Endothelial cell of umbilical vein (primary cell): ENCODE measurements around the gene ZHX3. TPM values are rescaled to one million over a fixed set of nuclear protein-coding genes. Genes with fewer than 3 reads are reported as not detected.

ENCODE experiments used
- BruUV-seq: library from RNA; stranded (reverse); fragments of 400-500 nt; replicated peaks from 2 replicates; lab custom pipeline; 2021; lab: Mats Ljungman, UMichigan
- CTCF ChIA-PET: fragments of 300-600, 350-600 bp; sonication (Branson Sonifier 250); formaldehyde crosslinking; loops from one replicate; lab custom pipeline; 2021; ENCODE audit warnings: antibody characterized with exemption, inconsistent platforms; lab: Charles Lee
- POLR2A ChIA-PET: fragments of 300-600, 350-600 bp; sonication (Branson Sonifier 250); formaldehyde crosslinking; loops from one replicate; lab custom pipeline; 2021; ENCODE audit warnings: antibody characterized with exemption, inconsistent platforms; lab: Charles Lee
- DNase-seq: peaks from one replicate; pipeline ENCODE4 v3.0.0-alpha.2; 2011; ENCODE audit warnings: low read depth, low spot score
- FAIRE-seq: peaks from 2 replicates; lab custom pipeline; 2011; peaks lifted over from hg19 to GRCh38; lab: Jason Lieb, UNC
- H2AFZ ChIP-seq: 2 replicates; pipeline ENCODE4 v1.6.0; 2012; ENCODE audit warnings: low read depth, low read length, control low read depth, inconsistent platforms
- H3K27ac ChIP-seq: 2 replicates; pipeline ENCODE4 v1.5.1; 2011; ENCODE audit warnings: low read depth, mild to moderate bottlenecking, control low read depth, low read length, moderate library complexity; ENCODE audit not compliant: insufficient read depth
- H3K27me3 ChIP-seq, 2 experiments: 2 replicates each; pipeline versions ENCODE4 v1.6.0 to v1.6.1; 2011; ENCODE audit warnings: low read length in 2 of 2, mixed read lengths in 1 of 2; ENCODE audit not compliant: control insufficient read depth in 2 of 2, insufficient read depth in 2 of 2
- H3K36me3 ChIP-seq, 2 experiments: 2 replicates in 1 of 2; 3 replicates in 1 of 2; pipeline ENCODE4 v1.5.1; 2011; ENCODE audit warnings: low read length in 2 of 2, mild to moderate bottlenecking in 1 of 2, moderate library complexity in 1 of 2; ENCODE audit not compliant: control insufficient read depth in 2 of 2, insufficient read depth in 2 of 2; ENCODE audit errors: extremely low read depth in 1 of 2
- H3K4me1 ChIP-seq: 3 replicates; pipeline ENCODE4 v1.5.1; 2011; ENCODE audit warnings: mild to moderate bottlenecking, low read length; ENCODE audit not compliant: control insufficient read depth, insufficient read depth; ENCODE audit errors: extremely low read depth
- H3K4me2 ChIP-seq: 2 replicates; pipeline ENCODE4 v1.6.1; 2011; ENCODE audit warnings: low read length, control low read depth, mixed read lengths; ENCODE audit not compliant: insufficient read depth
- H3K4me3 ChIP-seq, 3 experiments: fragments of 200-600 bp in 1 of 3; sonication (generic), shearing (Covaris generic) in 1 of 3; replicated peaks in 1 of 3; 2 replicates each; pipeline ENCODE4 v1.5.1; 2011 to 2016; ENCODE audit warnings: control low read depth in 3 of 3, low read length in 3 of 3, mild to moderate bottlenecking in 2 of 3, inconsistent platforms in 1 of 3, low read depth in 1 of 3, moderate library complexity in 1 of 3; ENCODE audit not compliant: insufficient read depth in 1 of 3
- H3K79me2 ChIP-seq: 2 replicates; pipeline ENCODE4 v1.6.0; 2012; ENCODE audit warnings: low read length, inconsistent platforms; ENCODE audit not compliant: control insufficient read depth, insufficient read depth
- H3K9ac ChIP-seq: replicated peaks from 2 replicates; pipeline ENCODE3; 2011; ENCODE audit warnings: low read length, control low read depth; ENCODE audit not compliant: insufficient read depth; ENCODE audit errors: extremely low read depth
- H3K9me1 ChIP-seq: replicated peaks from 3 replicates; pipeline ENCODE4 v1.6.0; 2011; ENCODE audit warnings: mild to moderate bottlenecking, low read length; ENCODE audit not compliant: control insufficient read depth, insufficient read depth; ENCODE audit errors: extremely low read depth
- H3K9me3 ChIP-seq: replicated peaks from 2 replicates; pipeline ENCODE4 v1.5.1; 2012; ENCODE audit warnings: low read length, inconsistent platforms; ENCODE audit not compliant: control insufficient read depth, insufficient read depth
- H4K20me1 ChIP-seq: replicated peaks from 2 replicates; pipeline ENCODE3; 2011; ENCODE audit warnings: mild to moderate bottlenecking, low read length; ENCODE audit not compliant: control insufficient read depth, insufficient read depth; ENCODE audit errors: extremely low read depth
- EZH2 ChIP-seq: IDR thresholded peaks from 2 replicates; pipeline ENCODE4 v1.6.1; 2012; ENCODE audit warnings: borderline replicate concordance, low read depth, mild to moderate bottlenecking, moderate library complexity, low read length, inconsistent platforms; ENCODE audit not compliant: severe bottlenecking
- FOS ChIP-seq: IDR thresholded peaks from 2 replicates; pipeline ENCODE4 v1.6.1; 2011; ENCODE audit warnings: mild to moderate bottlenecking, low read length, moderate library complexity, borderline replicate concordance; ENCODE audit not compliant: insufficient read depth
- GATA2 ChIP-seq: IDR thresholded peaks from 2 replicates; pipeline ENCODE4 v1.7.0; 2011; ENCODE audit warnings: low read depth, mild to moderate bottlenecking, moderate library complexity, mixed read lengths, low read length; ENCODE audit not compliant: insufficient read length, insufficient read depth
- POLR2A ChIP-seq: IDR thresholded peaks from 2 replicates; pipeline ENCODE4 v1.6.1; 2012; ENCODE audit warnings: low read depth, mild to moderate bottlenecking, control low read depth, low read length
- dilution Hi-C: fragments of 300-500 bp; cut with MboI; formaldehyde crosslinking; loops from one replicate; pipeline ENCODE4 v1.15.0; 2019; ENCODE audit warnings: low sequenced_read_pairs; ENCODE audit not compliant: extremely low pct_ligation_motif_present
- intact Hi-C: fragments of 100-400 bp; cut with micrococcal nuclease; formaldehyde crosslinking; loops from one replicate; pipeline ENCODE4 v1.10.0; 2022
- polyA plus RNA-seq, 4 experiments: library from polyadenylated mRNA; depleted of rRNA in 3 of 4; stranded (reverse) in 3 of 4; unstranded in 1 of 4; fragments of >200 nt; gene quantifications; 2 replicates each; pipeline versions ENCODE4 v1.2.1 to v1.2.3, GENCODE V29; 2011 to 2012; ENCODE audit warnings: missing spikeins in 1 of 4
- total RNA-seq: library from RNA; stranded (reverse); gene quantifications from 2 replicates; pipeline ENCODE4 v1.2.3, GENCODE V29; 2021
- TF ChIP-seq, protein P1 (sequence below), 2 donors: IDR thresholded peaks; 1 replicate in 1 of 2; 2 replicates in 1 of 2; pipeline ENCODE4 v1.5.1; 2011; ENCODE audit warnings: low read length in 2 of 2, mild to moderate bottlenecking in 2 of 2, moderate library complexity in 2 of 2, control low read depth in 1 of 2, inconsistent platforms in 1 of 2, low read depth in 1 of 2; ENCODE audit not compliant: insufficient read depth in 1 of 2; ENCODE audit errors: extremely low read depth in 1 of 2
- TF ChIP-seq, protein P2 (sequence below): IDR thresholded peaks from 2 replicates; pipeline ENCODE4 v1.6.1; 2011; ENCODE audit not compliant: insufficient read depth, insufficient read length

Gene ZHX3
- total and polyA plus RNA-seq, 2 donors (not counting 3 experiments of a cell fraction or from before 2014, with no cell fraction given) = 7.4 to 17.8 TPM

- no peaks in the 10 kb centered on the region for H3K9me3 ChIP-seq
- dilution Hi-C loops (no loop called here), intact Hi-C loops (no loop called here)
- H3K27me3 ChIP-seq = peaks cover 27 to 34% of the 10 kb centered on the region in 2 experiments
- H2AFZ ChIP-seq = no peak overlapping the region
- CTCF ChIA-PET = interaction anchor here (1.5 kb wide), 1 partner anchor 191 kb away, joined by 8 read pairs; no protein-coding TSS in a partner anchor
- no peak overlapping the region for H3K27ac ChIP-seq
- BruUV-seq = no TSS peak
- FAIRE-seq (no peak), DNase-seq (no peak)
- POLR2A ChIA-PET = no interaction called here
- no peaks in the 10 kb centered on the region for H3K36me3 ChIP-seq
- no peak overlapping the region for H3K4me3 ChIP-seq
- no peaks in the 10 kb centered on the region for H3K79me2 ChIP-seq
- H4K20me1 ChIP-seq = no peaks in the 10 kb centered on the region
- no peak overlapping the region for H3K9ac ChIP-seq
- no peaks in the 10 kb centered on the region for H3K4me1 ChIP-seq
- no peak for TF ChIP-seq EZH2
- TF ChIP-seq, protein P1, sequence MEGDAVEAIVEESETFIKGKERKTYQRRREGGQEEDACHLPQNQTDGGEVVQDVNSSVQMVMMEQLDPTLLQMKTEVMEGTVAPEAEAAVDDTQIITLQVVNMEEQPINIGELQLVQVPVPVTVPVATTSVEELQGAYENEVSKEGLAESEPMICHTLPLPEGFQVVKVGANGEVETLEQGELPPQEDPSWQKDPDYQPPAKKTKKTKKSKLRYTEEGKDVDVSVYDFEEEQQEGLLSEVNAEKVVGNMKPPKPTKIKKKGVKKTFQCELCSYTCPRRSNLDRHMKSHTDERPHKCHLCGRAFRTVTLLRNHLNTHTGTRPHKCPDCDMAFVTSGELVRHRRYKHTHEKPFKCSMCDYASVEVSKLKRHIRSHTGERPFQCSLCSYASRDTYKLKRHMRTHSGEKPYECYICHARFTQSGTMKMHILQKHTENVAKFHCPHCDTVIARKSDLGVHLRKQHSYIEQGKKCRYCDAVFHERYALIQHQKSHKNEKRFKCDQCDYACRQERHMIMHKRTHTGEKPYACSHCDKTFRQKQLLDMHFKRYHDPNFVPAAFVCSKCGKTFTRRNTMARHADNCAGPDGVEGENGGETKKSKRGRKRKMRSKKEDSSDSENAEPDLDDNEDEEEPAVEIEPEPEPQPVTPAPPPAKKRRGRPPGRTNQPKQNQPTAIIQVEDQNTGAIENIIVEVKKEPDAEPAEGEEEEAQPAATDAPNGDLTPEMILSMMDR (IDR thresholded peaks at IDR 0.05; ENCODE audit: extremely low read depth in 1 of 2, insufficient read depth in 1 of 2, low read depth in 1 of 2, low read length in 2 of 2) = no peak
- TF ChIP-seq GATA2 = no peak
- TF ChIP-seq FOS = no peak
- TF ChIP-seq, protein P2, sequence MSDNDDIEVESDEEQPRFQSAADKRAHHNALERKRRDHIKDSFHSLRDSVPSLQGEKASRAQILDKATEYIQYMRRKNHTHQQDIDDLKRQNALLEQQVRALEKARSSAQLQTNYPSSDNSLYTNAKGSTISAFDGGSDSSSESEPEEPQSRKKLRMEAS = no peak
- no peak for TF ChIP-seq POLR2A
- H3K4me2 ChIP-seq = no peak overlapping the region
- H3K9me1 ChIP-seq = no peaks in the 10 kb centered on the region
These were observed 46.8 kb upstream of the ZHX3 start for GRCh38 chr20:41364236-41364855.
